22Rv1 (cell line): ENCODE measurements around the gene NRARP.

ENCODE experiments used
- ZFX ChIP-seq: fragments of 450-650 bp; IDR thresholded peaks from 2 replicates; pipeline ENCODE4 v1.6.1; 2017; ENCODE audit warnings: antibody characterized with exemption, borderline replicate concordance
- TF ChIP-seq, protein P1 (sequence below): fragments of 450-650 bp; IDR thresholded peaks from 2 replicates; pipeline ENCODE4 v1.5.1; 2017; ENCODE audit warnings: mild to moderate bottlenecking

DNA sequence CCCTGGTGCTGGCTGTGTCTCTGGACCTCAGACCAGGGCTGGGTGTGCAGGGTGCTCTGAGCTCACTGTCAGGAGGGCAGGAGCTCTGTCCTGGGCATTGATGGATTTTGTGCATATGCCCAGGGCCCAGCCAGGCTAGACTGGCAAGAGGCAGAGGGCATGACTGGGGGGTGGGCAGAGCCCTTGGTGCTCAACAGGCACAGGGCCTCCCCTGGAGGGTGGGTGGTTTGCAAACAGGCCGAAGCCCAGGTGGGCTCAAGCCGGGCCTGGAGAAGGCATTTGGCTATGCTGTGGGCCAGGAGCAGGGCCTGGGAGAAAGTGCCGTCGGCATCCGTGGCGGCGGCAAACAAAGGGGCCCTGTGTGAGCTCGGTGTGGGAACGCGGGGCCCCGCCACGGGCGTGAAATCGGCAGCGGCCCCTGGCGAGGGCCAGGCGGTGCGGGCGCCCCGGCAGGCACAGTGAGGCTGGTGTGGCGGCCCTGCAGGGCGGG lies 1.9 kb upstream of the NRARP start:
- TF ChIP-seq, protein P1, sequence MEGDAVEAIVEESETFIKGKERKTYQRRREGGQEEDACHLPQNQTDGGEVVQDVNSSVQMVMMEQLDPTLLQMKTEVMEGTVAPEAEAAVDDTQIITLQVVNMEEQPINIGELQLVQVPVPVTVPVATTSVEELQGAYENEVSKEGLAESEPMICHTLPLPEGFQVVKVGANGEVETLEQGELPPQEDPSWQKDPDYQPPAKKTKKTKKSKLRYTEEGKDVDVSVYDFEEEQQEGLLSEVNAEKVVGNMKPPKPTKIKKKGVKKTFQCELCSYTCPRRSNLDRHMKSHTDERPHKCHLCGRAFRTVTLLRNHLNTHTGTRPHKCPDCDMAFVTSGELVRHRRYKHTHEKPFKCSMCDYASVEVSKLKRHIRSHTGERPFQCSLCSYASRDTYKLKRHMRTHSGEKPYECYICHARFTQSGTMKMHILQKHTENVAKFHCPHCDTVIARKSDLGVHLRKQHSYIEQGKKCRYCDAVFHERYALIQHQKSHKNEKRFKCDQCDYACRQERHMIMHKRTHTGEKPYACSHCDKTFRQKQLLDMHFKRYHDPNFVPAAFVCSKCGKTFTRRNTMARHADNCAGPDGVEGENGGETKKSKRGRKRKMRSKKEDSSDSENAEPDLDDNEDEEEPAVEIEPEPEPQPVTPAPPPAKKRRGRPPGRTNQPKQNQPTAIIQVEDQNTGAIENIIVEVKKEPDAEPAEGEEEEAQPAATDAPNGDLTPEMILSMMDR = no peak
- TF ChIP-seq ZFX = no peak
